Vagina (tissue), 2 donors: ENCODE results near the gene ACADVL. TPM values are rescaled to one million over a fixed set of nuclear protein-coding genes. Genes with fewer than 3 reads are reported as not detected.
A peak's percentile ranks its signal among the peaks of the same experiment; 100 is the strongest.

Source experiments
- DNase-seq, 2 donors: peaks; one replicate each; pipeline ENCODE4 v3.0.0-alpha.2; 2017; ENCODE audit errors: extremely low spot score in 2 of 2
- H3K27ac ChIP-seq: fragments of 200-600 bp; sonication (generic); one replicate; pipeline ENCODE4 v1.5.1; 2019
- H3K27me3 ChIP-seq: fragments of 200-600 bp; sonication (generic); one replicate; pipeline ENCODE4 v1.5.1; 2019
- H3K36me3 ChIP-seq, 2 donors: fragments of 200-600 bp; sonication (generic); one replicate each; pipeline ENCODE4 v1.5.1; 2017 to 2019
- H3K4me1 ChIP-seq: fragments of 200-600 bp; sonication (generic); one replicate; pipeline ENCODE4 v1.5.1; 2019
- H3K4me3 ChIP-seq, 2 donors: fragments of 200-600 bp; sonication (generic); 1 replicate in 1 of 2; 2 replicates in 1 of 2; pipeline ENCODE4 v1.5.1; 2016 to 2019
- H3K9me3 ChIP-seq: fragments of 200-600 bp; sonication (generic); one replicate; pipeline ENCODE4 v1.5.1; 2019
- POLR2A ChIP-seq, 2 donors: fragments of 450-650 bp; IDR thresholded peaks; one replicate each; pipeline ENCODE4 v1.6.1; 2017; ENCODE audit warnings: antibody characterized with exemption in 2 of 2, mild to moderate bottlenecking in 2 of 2, moderate library complexity in 2 of 2
- POLR2AphosphoS5 ChIP-seq, 2 donors: sonication (generic); formaldehyde crosslinking; IDR thresholded peaks; one replicate each; pipeline ENCODE4 v1.9.0; 2017; ENCODE audit warnings: antibody characterized with exemption in 2 of 2, mild to moderate bottlenecking in 2 of 2, low read depth in 1 of 2; ENCODE audit not compliant: insufficient read depth in 1 of 2
- intact Hi-C: fragments of 100-400 bp; cut with DNase I; formaldehyde crosslinking; loops from one replicate; pipeline ENCODE4 v1.15.1; 2023
- total RNA-seq: library from RNA; depleted of rRNA; stranded (reverse); fragments of >200 nt; gene quantifications from one replicate; pipeline ENCODE4 v1.2.3, GENCODE V29; 2016
- TF ChIP-seq, protein P1 (sequence below), 3 experiments: fragments of 450-650 bp in 2 of 3; fragments of 200-600 bp in 1 of 3; sonication (generic) in 1 of 3; IDR thresholded peaks; one replicate each; pipeline ENCODE4 v1.5.1; 2017 to 2019; ENCODE audit warnings: antibody characterized with exemption in 3 of 3, mild to moderate bottlenecking in 2 of 3, moderate library complexity in 2 of 3

ACADVL gene
- total RNA-seq, 1 donor from 2014 or later: 957 TPM

DNA sequence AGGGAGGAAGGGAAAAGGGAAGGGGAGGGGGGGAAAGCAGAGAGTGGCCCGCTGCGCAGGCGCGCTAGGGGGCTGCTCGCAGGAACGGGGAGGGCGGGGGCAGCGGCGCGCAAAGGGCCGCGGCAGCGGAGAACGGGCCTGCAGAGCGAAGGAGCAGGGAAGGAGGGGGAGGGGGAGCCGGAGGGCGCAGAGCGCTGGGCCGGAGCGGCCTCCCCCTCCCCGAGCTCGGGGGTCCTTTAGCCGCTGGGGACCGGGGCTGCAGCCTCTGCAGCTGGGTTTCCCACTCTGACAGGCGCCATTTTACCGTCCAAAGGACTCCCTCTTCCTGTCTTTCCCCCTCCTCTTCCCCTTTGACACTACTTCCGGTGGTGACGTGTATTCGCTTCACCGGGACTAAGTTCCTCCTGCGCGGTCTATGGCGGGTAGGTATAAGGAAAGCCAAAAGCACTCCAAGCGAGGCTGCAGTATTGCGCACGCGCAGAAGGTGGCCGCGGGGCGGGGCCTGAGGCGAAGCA, 32.0 kb downstream of the ACADVL start, which contains the start of gene CTDNEP1:
Gene CTDNEP1 (minus strand): TSS at position 74 of the 515 bp plus-strand sequence. CDS start 438 bp downstream, outside the sequence.
- peaks cover 0 to 19% of the 10 kb centered on the region in 2 donors for H3K36me3 ChIP-seq
- H3K4me3 ChIP-seq: peak within 1 kb of the TSS; percentile 92 to 99
- H3K27me3 ChIP-seq: no peaks in the 10 kb centered on the region
- TF ChIP-seq POLR2AphosphoS5 (IDR thresholded peaks at IDR 0.05; ENCODE audit: insufficient read depth in 1 of 2, low read depth in 1 of 2): peak in 1 of 2 donors; percentile 98
- peak in 1 of 2 donors; percentile 53 for TF ChIP-seq POLR2A (IDR thresholded peaks at IDR 0.05)
- TF ChIP-seq, protein P1, sequence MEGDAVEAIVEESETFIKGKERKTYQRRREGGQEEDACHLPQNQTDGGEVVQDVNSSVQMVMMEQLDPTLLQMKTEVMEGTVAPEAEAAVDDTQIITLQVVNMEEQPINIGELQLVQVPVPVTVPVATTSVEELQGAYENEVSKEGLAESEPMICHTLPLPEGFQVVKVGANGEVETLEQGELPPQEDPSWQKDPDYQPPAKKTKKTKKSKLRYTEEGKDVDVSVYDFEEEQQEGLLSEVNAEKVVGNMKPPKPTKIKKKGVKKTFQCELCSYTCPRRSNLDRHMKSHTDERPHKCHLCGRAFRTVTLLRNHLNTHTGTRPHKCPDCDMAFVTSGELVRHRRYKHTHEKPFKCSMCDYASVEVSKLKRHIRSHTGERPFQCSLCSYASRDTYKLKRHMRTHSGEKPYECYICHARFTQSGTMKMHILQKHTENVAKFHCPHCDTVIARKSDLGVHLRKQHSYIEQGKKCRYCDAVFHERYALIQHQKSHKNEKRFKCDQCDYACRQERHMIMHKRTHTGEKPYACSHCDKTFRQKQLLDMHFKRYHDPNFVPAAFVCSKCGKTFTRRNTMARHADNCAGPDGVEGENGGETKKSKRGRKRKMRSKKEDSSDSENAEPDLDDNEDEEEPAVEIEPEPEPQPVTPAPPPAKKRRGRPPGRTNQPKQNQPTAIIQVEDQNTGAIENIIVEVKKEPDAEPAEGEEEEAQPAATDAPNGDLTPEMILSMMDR (IDR thresholded peaks at IDR 0.05): no peak
- no peaks in the 10 kb centered on the region for H3K9me3 ChIP-seq
- peaks cover 50% of the 10 kb centered on the region for H3K4me1 ChIP-seq
- intact Hi-C loops: loop anchor here (10.0 kb wide), 1 partner anchor 313 kb away; the partner anchor contains the start of gene SENP3
- peak; percentile 100 for DNase-seq
- peak within 1 kb of the TSS; percentile 99 for H3K27ac ChIP-seq

DNA sequence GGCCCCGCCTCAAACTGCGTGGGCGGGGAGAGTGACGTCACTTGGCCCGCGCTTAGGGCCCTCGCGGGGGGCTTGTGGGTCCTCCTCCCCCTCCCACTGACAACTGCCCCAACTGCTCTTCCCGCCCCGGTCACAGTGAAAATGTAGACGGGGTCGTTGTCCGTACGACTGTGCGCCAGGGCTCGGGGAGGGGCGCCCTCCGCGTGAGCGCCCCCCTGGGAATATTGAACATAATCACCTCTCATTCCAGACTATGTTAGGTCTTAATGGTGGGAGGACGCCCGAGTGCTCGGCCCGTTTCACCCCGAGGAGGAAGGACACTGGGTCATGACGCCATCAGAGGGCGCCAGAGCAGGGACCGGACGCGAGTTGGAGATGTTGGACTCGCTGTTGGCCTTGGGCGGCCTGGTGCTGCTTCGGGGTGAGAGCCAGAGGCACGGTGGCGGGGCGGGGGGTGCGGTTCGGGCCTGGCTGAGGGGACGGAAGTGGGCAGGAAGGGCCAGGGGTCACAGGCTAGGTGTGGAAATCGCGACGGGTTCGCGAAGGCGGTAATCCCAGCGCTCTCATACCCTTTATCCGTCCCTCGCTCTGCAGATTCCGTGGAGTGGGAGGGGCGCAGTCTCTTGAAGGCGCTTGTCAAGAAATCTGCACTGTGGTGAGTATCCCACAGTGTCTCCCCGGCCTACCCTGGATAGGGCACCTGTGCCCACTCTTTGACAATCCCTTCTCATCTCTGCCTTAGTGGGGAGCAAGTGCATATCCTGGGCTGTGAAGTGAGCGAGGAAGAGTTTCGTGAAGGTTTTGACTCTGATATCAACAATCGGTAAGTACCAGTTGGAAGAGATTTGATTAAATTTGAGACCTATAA, 32.7 kb downstream of the ACADVL start, which contains the start of gene ELP5:
Gene ELP5 (plus strand): TSS at position 40 of the 868 bp plus-strand sequence. CDS start 336 bp downstream, at position 376.
- H3K4me1 ChIP-seq: peaks cover 50% of the 10 kb centered on the region
- no peaks in the 10 kb centered on the region for H3K27me3 ChIP-seq
- peaks cover 0 to 15% of the 10 kb centered on the region in 2 donors for H3K36me3 ChIP-seq
- intact Hi-C loops: loop anchor here (10.0 kb wide), 1 partner anchor 312 kb away; the partner anchor contains the start of gene SENP3
- H3K4me3 ChIP-seq: peak within 1 kb of the TSS; percentile 92 to 99
- DNase-seq: peak in 1 of 2 donors; percentile 96
- peak within 1 kb of the TSS; percentile 99 for H3K27ac ChIP-seq
- peak in 1 of 2 donors; percentile 40 for TF ChIP-seq POLR2A (IDR thresholded peaks at IDR 0.05)
- TF ChIP-seq, protein P1 (IDR thresholded peaks at IDR 0.05): no peak
- TF ChIP-seq POLR2AphosphoS5 (IDR thresholded peaks at IDR 0.05; ENCODE audit: insufficient read depth in 1 of 2, low read depth in 1 of 2): peak; percentile 47 to 98
- H3K9me3 ChIP-seq: no peaks in the 10 kb centered on the region

DNA sequence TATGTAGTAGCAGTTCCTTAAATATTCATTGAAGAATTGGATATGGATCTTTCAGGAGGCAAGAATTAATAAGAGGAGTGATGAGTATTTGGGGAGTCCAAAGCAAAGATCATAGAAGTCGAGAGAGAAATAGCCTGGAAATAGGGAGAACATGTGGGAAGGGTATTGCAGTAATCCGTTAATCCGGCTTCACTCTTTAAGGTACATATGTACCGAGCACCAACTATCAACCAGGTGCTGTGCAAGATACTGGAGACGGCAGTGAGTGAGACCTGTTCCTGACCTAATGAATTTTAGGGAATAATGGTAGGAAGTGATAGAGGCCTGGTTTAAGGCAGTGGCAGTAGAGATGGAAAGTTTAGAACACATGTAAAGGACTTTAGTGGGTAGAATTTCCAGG, 33.3 kb downstream of the ACADVL start:
- intact Hi-C loops: loop anchor here (10.0 kb wide), 1 partner anchor 312 kb away; the partner anchor contains the start of gene SENP3
- Histone ChIP-seq H3K36me3 (peaks cover 0 to 15% of the 10 kb centered on the region in 2 donors), H3K27me3 (no peaks in the 10 kb centered on the region), H3K4me1 (peaks cover 44% of the 10 kb centered on the region), H3K4me3 (peak overlapping the region; percentile 92 to 99), H3K27ac (peak overlapping the region; percentile 99), H3K9me3 (no peaks in the 10 kb centered on the region)
- no peak for TF ChIP-seq POLR2AphosphoS5 (IDR thresholded peaks at IDR 0.05; ENCODE audit: insufficient read depth in 1 of 2, low read depth in 1 of 2)
- TF ChIP-seq POLR2A (IDR thresholded peaks at IDR 0.05): no peak
- TF ChIP-seq, protein P1 (IDR thresholded peaks at IDR 0.05): no peak
- no peak for DNase-seq

DNA sequence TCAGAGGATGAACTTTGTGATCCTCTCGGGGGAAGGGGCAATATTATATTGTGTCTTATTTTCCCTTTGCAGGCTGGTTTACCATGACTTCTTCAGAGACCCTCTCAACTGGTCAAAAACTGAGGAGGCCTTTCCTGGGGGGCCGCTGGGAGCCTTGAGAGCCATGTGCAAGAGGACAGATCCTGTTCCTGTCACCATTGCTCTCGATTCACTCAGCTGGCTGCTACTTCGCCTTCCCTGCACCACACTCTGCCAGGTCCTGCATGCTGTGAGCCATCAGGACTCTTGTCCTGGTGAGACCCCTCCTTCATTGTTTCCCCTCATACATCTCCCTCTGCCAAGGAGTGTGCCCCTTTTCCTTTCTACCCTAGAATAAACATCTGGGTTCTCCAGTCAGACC, 34.8 kb downstream of the ACADVL start:
- Histone ChIP-seq H3K36me3 (peaks cover 0 to 15% of the 10 kb centered on the region in 2 donors), H3K4me1 (peaks cover 29% of the 10 kb centered on the region), H3K27me3 (no peaks in the 10 kb centered on the region), H3K9me3 (no peaks in the 10 kb centered on the region), H3K4me3 (no peak overlapping the region), H3K27ac (no peak overlapping the region)
- intact Hi-C loops: loop anchor here (10.0 kb wide), 1 partner anchor 310 kb away; the partner anchor contains the start of gene SENP3
- no peak for TF ChIP-seq POLR2AphosphoS5 (IDR thresholded peaks at IDR 0.05; ENCODE audit: insufficient read depth in 1 of 2, low read depth in 1 of 2)
- no peak for TF ChIP-seq POLR2A (IDR thresholded peaks at IDR 0.05)
- TF ChIP-seq, protein P1 (IDR thresholded peaks at IDR 0.05): no peak
- no peak for DNase-seq
